CD4-positive, alpha-beta T cell (primary cell): ENCODE results near the gene KRT82. TPM values are rescaled to one million over a fixed set of nuclear protein-coding genes. Genes with fewer than 3 reads are reported as not detected.

ENCODE experiments used
- ATAC-seq: fragments of 200-7000 bp; cut with Tn5 transposase; one replicate; pipeline ENCODE4 v1.10.0; 2022; ENCODE audit warnings: mild to moderate bottlenecking; ENCODE audit not compliant: poor library complexity
- CTCF ChIA-PET: fragments of 350-600 bp; sonication (Branson Sonifier 250); formaldehyde crosslinking; loops from one replicate; lab custom pipeline; 2021; ENCODE audit warnings: antibody characterized with exemption, inconsistent platforms; lab: Charles Lee
- POLR2A ChIA-PET: fragments of 350-600 bp; sonication (Branson Sonifier 250); formaldehyde crosslinking; loops from one replicate; lab custom pipeline; 2021; ENCODE audit warnings: antibody characterized with exemption, inconsistent platforms; lab: Charles Lee
- DNase-seq, 14 experiments: peaks; one replicate each; pipeline ENCODE4 v3.0.0-alpha.2; 2013 to 2020; ENCODE audit warnings: mixed read lengths in 2 of 14
- H3K27ac ChIP-seq, 2 donors: one replicate each; pipeline versions ENCODE4 v1.5.1 to v1.7.0; 2013; ENCODE audit warnings: low read length in 2 of 2, low read depth in 1 of 2, mild to moderate bottlenecking in 1 of 2
- H3K27me3 ChIP-seq, 2 experiments: 1 replicate in 1 of 2; 2 replicates in 1 of 2; pipeline versions ENCODE4 v1.6.1 to v1.7.0; 2013; ENCODE audit warnings: low read length in 2 of 2, control low read depth in 1 of 2, mild to moderate bottlenecking in 1 of 2, moderate library complexity in 1 of 2; ENCODE audit not compliant: insufficient read depth in 2 of 2, control insufficient read depth in 1 of 2
- H3K36me3 ChIP-seq: one replicate; pipeline ENCODE4 v1.6.1; 2013; ENCODE audit warnings: low read length, control low read depth; ENCODE audit not compliant: insufficient read depth
- H3K4me1 ChIP-seq: one replicate; pipeline ENCODE4 v1.6.1; 2013; ENCODE audit warnings: low read length, control low read depth; ENCODE audit not compliant: insufficient read depth
- H3K4me3 ChIP-seq: one replicate; pipeline ENCODE4 v1.5.1; 2013; ENCODE audit warnings: mild to moderate bottlenecking, low read length, moderate library complexity
- H3K9me3 ChIP-seq, 2 experiments: 1 replicate in 1 of 2; 2 replicates in 1 of 2; pipeline versions ENCODE4 v1.6.1 to v1.7.0; 2013; ENCODE audit warnings: low read length in 2 of 2, mild to moderate bottlenecking in 2 of 2, control low read depth in 1 of 2, moderate library complexity in 1 of 2; ENCODE audit not compliant: control insufficient read depth in 1 of 2, insufficient read depth in 1 of 2
- H3K27ac Mint-ChIP-seq: one replicate; pipeline ENCODE4 v1.8.0; 2020; ENCODE audit warnings: mixed read lengths
- H3K27me3 Mint-ChIP-seq: one replicate; pipeline ENCODE4 v1.8.0; 2021; ENCODE audit warnings: mixed read lengths
- H3K36me3 Mint-ChIP-seq: one replicate; pipeline ENCODE4 v1.8.0; 2021; ENCODE audit warnings: low read depth, mixed read lengths
- H3K4me1 Mint-ChIP-seq: one replicate; pipeline ENCODE4 v1.8.0; 2021; ENCODE audit warnings: low read depth, mixed read lengths
- H3K4me3 Mint-ChIP-seq: one replicate; pipeline ENCODE4 v1.8.0; 2020; ENCODE audit warnings: mild to moderate bottlenecking, mixed read lengths
- H3K9me3 Mint-ChIP-seq: one replicate; pipeline ENCODE4 v1.8.0; 2020; ENCODE audit warnings: mixed read lengths
- intact Hi-C, 2 experiments: fragments of 100-400 bp; cut with DNase I in 1 of 2; cut with micrococcal nuclease in 1 of 2; formaldehyde crosslinking; loops; one replicate each; pipeline versions ENCODE4 v1.15.1 to v1.9.0; 2023 to 2025; cut with DNase I, micrococcal nuclease
- total RNA-seq, 174 experiments: library from RNA in 2 of 174; stranded (reverse) in 2 of 174; gene quantifications; one replicate each; pipeline ENCODE4 v1.2.3 and lab custom pipeline; 2021 to 2026
- TF ChIP-seq, protein P1 (sequence below): fragments of 200-600 bp; IDR thresholded peaks from one replicate; pipeline ENCODE4 v1.8.0; 2022; ENCODE audit warnings: antibody characterized with exemption, mild to moderate bottlenecking

Gene KRT82
- total RNA-seq, 2 experiments from 2014 or later = not detected

DNA sequence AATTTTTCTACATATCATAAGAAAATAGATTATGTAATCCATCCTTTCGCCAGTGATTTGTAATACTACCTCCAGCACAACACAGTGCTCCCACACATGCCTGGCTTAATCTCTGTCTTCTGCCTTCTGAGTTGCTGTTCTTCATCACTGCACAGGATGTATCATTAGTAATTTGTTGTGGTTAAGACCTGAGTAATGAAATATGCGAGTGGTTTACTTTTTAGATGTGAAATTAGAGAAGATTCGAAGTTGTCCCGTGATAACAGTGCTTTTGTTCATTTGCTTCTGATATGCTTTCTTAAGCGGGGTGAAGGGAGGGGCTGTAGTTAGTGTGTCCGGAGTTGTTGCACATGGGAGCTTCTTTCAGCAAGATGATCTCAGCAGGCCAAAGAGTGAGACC lies 56.9 kb downstream of the KRT82 start:
- Histone ChIP-seq H3K27me3 (no peaks in the 10 kb centered on the region), H3K27ac (no peak overlapping the region), H3K4me3 (no peak overlapping the region), H3K9me3 (peaks cover 0 to 1% of the 10 kb centered on the region in 2 experiments), H3K4me1 (peaks cover 22% of the 10 kb centered on the region), H3K36me3 (no peaks in the 10 kb centered on the region)
- ATAC-seq = no peak
- H3K9me3 Mint-ChIP-seq = no peaks in the 10 kb centered on the region
- intact Hi-C loops = no loop called here
- no peak overlapping the region for H3K4me3 Mint-ChIP-seq
- H3K4me1 Mint-ChIP-seq = peaks cover 25% of the 10 kb centered on the region
- ChIA-PET CTCF (no interaction called here), POLR2A (no interaction called here)
- DNase-seq = no peak
- no peak overlapping the region for H3K27ac Mint-ChIP-seq
- no peaks in the 10 kb centered on the region for H3K27me3 Mint-ChIP-seq
- H3K36me3 Mint-ChIP-seq = no peaks in the 10 kb centered on the region
- TF ChIP-seq, protein P1, sequence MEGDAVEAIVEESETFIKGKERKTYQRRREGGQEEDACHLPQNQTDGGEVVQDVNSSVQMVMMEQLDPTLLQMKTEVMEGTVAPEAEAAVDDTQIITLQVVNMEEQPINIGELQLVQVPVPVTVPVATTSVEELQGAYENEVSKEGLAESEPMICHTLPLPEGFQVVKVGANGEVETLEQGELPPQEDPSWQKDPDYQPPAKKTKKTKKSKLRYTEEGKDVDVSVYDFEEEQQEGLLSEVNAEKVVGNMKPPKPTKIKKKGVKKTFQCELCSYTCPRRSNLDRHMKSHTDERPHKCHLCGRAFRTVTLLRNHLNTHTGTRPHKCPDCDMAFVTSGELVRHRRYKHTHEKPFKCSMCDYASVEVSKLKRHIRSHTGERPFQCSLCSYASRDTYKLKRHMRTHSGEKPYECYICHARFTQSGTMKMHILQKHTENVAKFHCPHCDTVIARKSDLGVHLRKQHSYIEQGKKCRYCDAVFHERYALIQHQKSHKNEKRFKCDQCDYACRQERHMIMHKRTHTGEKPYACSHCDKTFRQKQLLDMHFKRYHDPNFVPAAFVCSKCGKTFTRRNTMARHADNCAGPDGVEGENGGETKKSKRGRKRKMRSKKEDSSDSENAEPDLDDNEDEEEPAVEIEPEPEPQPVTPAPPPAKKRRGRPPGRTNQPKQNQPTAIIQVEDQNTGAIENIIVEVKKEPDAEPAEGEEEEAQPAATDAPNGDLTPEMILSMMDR = no peak

DNA sequence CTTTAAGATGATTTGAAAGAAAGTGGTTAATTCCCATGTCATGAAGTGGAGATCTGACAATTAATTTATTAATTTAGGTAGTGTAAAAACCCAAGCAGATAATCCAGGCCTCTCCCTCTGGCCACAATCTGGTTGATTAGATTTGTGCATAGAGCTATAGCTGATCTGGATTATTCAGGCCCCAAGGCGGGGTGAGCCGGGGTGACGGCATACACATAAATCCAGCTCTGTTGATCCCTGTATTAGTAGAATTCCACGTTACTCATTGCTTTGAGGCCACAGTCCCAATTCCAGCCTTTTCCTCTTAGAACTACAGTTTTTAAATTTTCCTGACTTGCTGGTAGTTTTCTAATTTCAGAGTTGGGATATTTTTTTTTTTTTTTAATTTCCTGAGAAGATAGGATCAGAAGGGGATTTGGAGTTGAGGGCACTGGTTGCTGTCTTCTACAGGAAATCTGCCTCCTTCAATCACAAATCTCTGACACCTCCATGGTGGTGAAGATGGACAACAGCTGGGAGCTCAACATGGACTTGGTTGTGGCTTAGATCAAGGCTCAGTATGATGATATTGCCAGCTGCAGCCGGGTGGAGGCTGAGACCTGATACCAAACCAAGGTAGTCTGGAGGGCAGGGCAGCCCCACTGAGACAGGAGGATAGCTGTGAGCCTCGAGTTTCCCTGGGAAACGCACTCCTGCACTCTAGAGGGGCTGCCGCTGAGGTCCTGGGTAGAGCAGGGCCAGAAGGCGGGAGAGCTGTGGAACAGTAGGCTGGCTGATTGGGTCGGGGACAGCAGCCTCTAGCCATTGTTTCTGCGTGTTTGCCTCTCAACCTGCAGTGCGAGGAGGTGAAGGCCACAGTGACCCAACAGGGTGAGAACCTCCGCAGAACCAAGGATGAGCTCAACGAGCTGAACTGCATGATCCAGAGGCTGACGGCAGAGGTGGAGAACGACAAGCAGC lies 58.3 kb downstream of the KRT82 start:
- Mint-ChIP-seq H3K36me3 (no peaks in the 10 kb centered on the region), H3K27me3 (no peaks in the 10 kb centered on the region)
- H3K4me1 ChIP-seq = peaks cover 21% of the 10 kb centered on the region

DNA sequence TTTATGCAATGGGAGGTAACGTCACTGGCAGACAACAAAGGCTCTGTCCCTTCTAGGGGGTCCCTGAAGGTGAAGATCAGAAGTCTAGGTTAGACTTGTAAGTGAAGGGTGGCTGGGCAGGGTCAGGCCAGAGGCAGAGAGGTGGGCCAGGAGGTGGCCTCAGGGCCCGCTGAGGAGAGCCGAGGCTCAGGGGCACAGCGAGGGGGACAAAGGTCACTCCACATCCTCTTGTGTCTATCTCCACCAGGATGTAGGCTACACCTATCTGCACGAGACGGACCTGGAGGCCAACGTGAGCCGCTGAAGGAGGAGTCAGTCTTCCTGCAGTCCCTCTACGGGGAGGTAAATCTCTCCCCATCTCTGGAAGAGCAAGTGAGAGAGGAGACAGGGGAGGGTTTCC lies 59.1 kb downstream of the KRT82 start:
- Histone ChIP-seq H3K4me1 (peaks cover 14% of the 10 kb centered on the region), H3K36me3 (no peaks in the 10 kb centered on the region), H3K27me3 (no peaks in the 10 kb centered on the region), H3K9me3 (peaks cover 0 to 5% of the 10 kb centered on the region in 2 experiments), H3K4me3 (no peak overlapping the region), H3K27ac (no peak overlapping the region)
- Mint-ChIP-seq H3K4me1 (peaks cover 12% of the 10 kb centered on the region), H3K36me3 (no peaks in the 10 kb centered on the region), H3K4me3 (no peak overlapping the region), H3K27me3 (no peaks in the 10 kb centered on the region), H3K27ac (no peak overlapping the region), H3K9me3 (no peaks in the 10 kb centered on the region)
- DNase-seq (no peak), ATAC-seq (no peak)
- TF ChIP-seq, protein P1 = no peak
- ChIA-PET POLR2A (no interaction called here), CTCF (no interaction called here)
- intact Hi-C loops = no loop called here

More for the DNA sequence above, 58.3 kb downstream of the KRT82 start:
- Mint-ChIP-seq H3K9me3 (no peaks in the 10 kb centered on the region), H3K27ac (no peak overlapping the region), H3K4me1 (peaks cover 18% of the 10 kb centered on the region), H3K4me3 (no peak overlapping the region)
- no peaks in the 10 kb centered on the region for H3K27me3 ChIP-seq
- H3K27ac ChIP-seq = no peak overlapping the region
- peaks cover 0 to 5% of the 10 kb centered on the region in 2 experiments for H3K9me3 ChIP-seq
- TF ChIP-seq, protein P1 = no peak
- no peak for DNase-seq
- CTCF ChIA-PET = no interaction called here
- no peak for ATAC-seq
- no peak overlapping the region for H3K4me3 ChIP-seq
- intact Hi-C loops = no loop called here
- POLR2A ChIA-PET = no interaction called here
- H3K36me3 ChIP-seq = no peaks in the 10 kb centered on the region
